Activated CD4-positive, alpha-beta T cell treated with anti-CD3 and anti-CD28 coated beads for 4 hours (primary cell): ENCODE measurements around the gene B4GALT1.

Experiments used
- DNase-seq, 2 donors: peaks; one replicate each; pipeline ENCODE4 v3.0.0-alpha.2; 2020

The B4GALT1 gene, protein sequence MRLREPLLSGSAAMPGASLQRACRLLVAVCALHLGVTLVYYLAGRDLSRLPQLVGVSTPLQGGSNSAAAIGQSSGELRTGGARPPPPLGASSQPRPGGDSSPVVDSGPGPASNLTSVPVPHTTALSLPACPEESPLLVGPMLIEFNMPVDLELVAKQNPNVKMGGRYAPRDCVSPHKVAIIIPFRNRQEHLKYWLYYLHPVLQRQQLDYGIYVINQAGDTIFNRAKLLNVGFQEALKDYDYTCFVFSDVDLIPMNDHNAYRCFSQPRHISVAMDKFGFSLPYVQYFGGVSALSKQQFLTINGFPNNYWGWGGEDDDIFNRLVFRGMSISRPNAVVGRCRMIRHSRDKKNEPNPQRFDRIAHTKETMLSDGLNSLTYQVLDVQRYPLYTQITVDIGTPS

GRCh38 chr9:33167084-33167971, at the start of gene B4GALT1:
TSS of gene B4GALT1 (minus strand) at chr9:33167336. CDS start at chr9:33167169, 167 bp downstream.
- peak; percentile 95 to 96 for DNase-seq

- no peak for DNase-seq
Observed at GRCh38 chr9:33211695-33212393, 44.7 kb upstream of the B4GALT1 start.

- no peak for DNase-seq
Observed at GRCh38 chr9:33210006-33210715, 43.0 kb upstream of the B4GALT1 start.

- DNase-seq, result no peak
Observed at GRCh38 chr9:33209394-33209793, 42.3 kb upstream of the B4GALT1 start.

DNA sequence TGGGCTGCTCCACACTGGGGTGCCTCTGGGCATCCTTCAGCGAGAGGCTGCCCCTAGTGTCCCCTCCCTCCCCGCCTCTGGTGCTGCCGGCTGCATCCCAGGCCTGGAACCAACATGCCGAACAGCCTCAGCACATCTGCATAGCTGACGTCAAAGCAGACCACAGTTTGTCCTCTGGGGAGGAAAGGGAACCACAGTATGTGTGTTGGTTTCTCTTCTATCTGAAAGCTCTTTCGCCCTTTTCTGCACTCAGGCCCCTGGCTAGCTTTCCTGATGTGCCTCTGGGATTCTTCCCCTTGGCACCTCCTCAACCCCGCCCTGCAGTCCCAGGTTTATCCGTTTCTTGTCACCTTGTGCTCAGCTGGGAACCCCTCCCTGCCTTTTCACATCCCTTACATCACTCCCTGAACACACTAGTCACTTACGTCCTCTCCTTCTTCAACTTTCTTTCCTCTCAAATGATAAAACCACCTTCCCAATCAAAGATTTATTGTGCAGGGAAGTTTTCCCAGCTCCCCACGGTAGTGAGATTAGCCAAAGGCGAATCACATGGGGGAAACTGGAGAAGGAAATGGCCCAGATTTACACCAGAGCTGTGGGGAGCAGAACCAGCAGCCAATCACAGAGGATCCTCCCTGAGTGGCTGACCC, 35.5 kb upstream of the B4GALT1 start:
- peak in 1 of 2 donors; percentile 12 for DNase-seq

DNA sequence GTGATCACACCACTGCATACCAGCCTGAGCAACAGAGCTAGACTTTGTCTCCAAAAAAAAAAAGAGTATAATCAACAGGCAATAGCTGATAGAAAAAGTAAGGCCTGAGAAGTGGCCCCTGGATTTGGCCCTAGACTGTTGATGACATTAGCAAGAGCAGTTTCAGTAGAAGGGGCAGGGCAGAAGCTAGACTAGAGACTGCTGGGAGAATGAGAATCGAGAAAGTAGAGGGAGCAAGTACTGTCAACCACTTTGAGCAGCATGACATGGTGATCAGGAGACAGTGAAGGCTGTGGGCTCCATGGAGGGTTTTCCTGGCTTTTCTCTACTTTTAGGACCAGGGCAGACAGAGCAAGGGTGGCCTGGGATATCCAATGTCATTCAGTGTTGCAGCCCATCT, 34.9 kb upstream of the B4GALT1 start:
- DNase-seq, result no peak

DNA sequence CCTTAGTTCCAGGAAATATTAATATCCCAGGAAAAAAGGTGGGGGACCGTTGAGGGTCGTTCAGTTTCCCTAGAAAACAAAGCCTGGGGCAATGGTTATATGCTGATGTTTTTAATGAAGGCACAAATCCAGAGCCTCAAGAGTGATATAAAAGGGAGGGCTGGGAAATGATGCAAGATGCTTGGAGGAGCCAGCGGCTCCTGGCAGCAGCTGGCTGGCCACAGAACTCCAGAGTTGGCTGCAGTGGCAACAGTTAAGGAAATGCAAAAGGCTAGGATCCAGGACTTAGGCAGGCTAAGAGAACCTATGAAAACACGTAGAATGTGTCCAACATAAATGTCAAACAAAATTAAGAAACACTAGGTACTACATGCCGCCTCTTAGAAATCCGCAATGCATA, 31.0 kb upstream of the B4GALT1 start:
- DNase-seq, result no peak

DNA sequence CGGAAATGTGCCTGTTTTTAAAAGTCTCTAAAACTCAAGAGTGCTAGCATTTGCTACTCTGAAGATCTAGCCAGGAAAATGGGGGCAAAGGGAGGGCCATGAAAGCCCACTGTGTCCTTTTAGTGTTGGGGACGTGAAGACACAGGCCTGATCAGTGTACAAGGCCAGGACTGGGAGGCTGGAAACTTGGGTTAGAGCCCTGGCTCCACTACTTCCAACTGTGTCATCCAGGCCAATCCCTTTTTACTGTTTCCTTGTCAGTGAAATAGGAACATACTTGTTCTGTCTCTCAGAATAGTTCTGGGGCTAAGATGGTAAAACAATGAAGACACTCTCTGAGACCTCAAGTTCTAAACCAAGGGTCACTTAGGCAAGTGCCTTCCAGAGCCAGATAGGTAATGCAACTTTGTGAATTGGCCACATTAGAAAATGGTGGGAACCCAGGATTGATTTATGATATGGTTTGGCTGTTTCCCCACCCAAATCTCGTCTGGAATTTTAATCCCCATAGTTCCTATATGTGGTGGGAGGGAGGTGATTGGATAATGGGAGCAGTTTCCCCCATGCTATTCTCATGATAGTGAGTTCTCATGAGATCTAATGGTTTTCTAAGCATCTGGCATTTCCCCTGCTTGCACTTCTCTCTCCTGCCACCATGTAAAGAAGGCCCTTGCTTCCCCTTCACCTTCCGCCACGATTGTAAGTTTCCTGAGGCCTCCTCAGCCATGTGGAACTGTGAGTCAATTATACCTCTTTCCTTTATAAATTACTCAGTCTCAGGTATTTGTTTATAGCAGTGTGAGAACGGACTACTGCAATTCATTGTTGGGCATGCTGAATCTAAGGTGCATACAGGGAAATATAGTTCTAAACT, 30.4 kb upstream of the B4GALT1 start:
- DNase-seq, result no peak

DNA sequence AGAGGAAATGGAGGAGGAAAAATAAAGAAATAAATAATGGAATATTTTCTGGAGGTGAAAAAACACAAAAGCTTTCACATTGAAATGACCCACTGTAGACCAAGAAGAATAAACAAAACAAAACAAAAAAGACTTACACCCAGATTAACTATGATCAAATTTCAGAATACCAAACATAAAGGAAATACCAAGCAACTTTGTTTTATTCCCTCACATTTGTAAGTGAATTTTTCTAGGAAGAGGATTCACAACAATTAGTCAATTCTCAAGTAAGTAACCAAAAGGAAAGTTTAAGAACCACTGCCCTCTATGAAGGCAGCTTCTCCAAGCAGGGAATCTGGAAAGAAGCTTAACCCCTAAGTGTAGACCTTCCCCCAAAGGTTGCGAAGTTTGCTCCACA, 29.6 kb upstream of the B4GALT1 start:
- DNase-seq, result no peak

DNA sequence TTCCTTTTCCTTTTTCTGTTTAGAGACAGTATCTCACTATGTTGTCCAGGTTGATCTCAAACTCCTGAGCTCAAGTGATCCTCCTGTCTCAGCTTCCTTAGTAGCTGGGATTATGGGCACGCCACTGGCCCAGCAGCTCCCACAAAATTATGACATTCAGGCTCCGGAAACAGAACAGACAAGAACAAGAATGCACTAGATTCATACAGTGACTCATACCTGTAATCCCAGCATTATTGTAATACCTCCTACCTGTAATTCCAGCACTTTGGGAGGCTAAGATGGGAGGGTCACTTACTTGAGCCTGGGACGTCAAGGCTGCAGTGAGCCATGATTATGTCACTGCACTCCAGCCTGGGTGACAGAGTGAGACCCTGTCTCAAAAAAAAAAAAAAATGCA, 26.7 kb upstream of the B4GALT1 start:
- no peak for DNase-seq

DNA sequence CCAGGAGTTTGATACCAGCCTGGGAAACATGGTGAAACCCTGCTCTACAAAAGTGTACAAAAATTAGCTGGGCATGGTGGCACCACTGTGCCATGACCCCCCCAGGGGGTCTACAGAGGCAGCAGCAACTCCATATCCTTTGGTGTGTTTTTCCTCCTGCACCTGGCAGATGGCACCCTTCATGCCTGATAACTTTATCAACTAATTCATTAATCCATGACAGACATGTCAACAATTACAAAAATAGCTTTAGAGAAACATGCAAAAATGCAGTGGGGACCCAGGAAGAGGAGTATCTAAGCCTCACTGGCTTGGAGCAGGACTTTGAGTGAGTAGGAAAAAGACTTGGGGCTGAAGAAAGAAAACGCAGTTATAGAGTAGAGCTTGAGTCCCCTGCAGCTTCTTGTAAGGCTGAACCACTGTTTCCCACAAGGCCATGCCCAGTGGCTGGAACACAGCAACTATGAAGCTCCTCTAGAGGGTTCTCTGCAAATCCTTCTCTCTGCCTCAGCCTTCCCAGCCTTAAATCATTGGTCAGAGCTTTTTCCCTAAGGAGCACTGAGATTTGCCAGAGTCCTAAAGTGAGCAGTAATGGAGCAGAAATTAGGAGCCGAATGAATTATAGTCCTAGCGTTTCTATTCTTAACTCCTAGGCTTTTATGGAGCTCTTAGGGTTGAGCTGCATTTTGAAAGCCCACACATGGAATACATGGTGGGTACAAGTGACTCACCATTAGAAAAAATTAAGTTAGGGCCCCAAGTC, 25.5 kb upstream of the B4GALT1 start:
- DNase-seq, result no peak

DNA sequence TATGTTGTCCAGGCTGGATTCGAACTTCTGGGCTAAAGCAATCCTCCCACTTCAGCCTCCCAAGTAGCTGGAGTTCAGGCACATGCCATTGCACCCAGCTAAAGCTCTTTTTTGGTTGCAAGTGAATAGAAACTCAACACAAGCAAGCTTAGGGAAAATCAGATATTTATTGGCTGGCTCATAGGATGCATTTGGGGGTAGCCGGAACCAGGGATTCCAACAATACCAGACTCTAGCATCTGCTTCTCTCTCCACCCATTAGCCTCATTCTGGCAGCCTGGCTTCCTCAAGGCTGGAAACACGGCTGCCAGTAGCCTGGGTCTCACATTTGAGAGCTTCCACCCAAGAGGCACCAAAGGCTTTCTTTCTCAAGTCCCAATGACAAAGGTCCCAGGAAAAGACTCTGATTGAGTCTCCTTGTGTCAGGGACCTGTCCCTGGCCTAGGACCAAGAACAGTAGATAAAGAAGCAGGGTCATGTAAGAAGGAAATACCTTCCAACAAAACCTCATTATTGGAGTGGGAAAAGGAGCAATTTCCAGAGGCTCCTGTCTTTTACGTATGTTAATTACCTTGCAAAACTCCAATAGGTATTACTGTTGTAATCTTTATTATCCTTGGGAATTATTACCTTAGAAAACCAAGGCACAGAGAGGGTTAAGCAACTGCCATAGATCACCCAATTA, 23.0 kb upstream of the B4GALT1 start:
- DNase-seq, result no peak

- DNase-seq, result no peak
Observed at GRCh38 chr9:33189331-33189791, 22.2 kb upstream of the B4GALT1 start.

DNA sequence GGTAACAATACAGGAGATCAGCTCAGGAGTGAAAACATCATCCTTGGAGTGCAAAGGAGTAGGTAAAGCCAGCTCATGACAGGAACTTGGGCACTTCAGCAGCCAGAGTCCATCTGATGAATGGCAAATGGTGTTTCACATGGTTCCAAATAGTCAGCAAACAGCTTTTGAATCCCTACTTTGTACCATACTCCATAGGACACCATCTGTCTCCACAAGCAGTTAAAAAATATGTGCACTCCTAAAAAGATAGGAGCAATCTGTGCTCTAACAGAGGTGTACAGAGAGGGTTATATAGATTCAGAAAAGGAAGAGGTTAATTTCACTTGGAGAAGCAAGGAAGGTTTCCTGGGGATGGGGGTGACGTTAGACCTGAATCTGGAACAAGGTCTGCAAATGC, 21.6 kb upstream of the B4GALT1 start:
- DNase-seq, result no peak

GRCh38 chr9:33187519-33188218, 20.5 kb upstream of the B4GALT1 start:
- no peak for DNase-seq

GRCh38 chr9:33186457-33187168, 19.5 kb upstream of the B4GALT1 start:
- no peak for DNase-seq

GRCh38 chr9:33185858-33186257, 18.7 kb upstream of the B4GALT1 start:
- no peak for DNase-seq

GRCh38 chr9:33185406-33185805, 18.3 kb upstream of the B4GALT1 start:
- no peak for DNase-seq
